Esophagus squamous epithelium (tissue), 5 donors: ENCODE results near the gene OPCML. TPM values are rescaled to one million over a fixed set of nuclear protein-coding genes. Genes with fewer than 3 reads are reported as not detected.

Experiments used
- DNase-seq: peaks from one replicate; lab custom pipeline; 2025; lab: John Stamatoyannopoulos, UW
- H3K27ac ChIP-seq, 4 donors: fragments of 200-600 bp; sonication (generic); one replicate each; pipeline ENCODE4 v1.5.1; 2016 to 2019; ENCODE audit warnings: mild to moderate bottlenecking in 1 of 4
- H3K27me3 ChIP-seq, 4 donors: fragments of 200-600 bp; sonication (generic); 1 replicate in 3 of 4; 2 replicates in 1 of 4; pipeline versions ENCODE4 v1.5.1 to v1.6.0; 2017 to 2021; ENCODE audit warnings: antibody characterized with exemption in 1 of 4
- H3K36me3 ChIP-seq, 3 donors: fragments of 200-600 bp; sonication (generic); one replicate each; pipeline ENCODE4 v1.5.1; 2016 to 2019
- H3K4me1 ChIP-seq, 3 donors: fragments of 200-600 bp; sonication (generic); one replicate each; pipeline ENCODE4 v1.5.1; 2017 to 2019
- H3K4me3 ChIP-seq, 4 donors: fragments of 200-600 bp; sonication (generic); 1 replicate in 3 of 4; 2 replicates in 1 of 4; pipeline ENCODE4 v1.5.1; 2016 to 2019; ENCODE audit warnings: mild to moderate bottlenecking in 2 of 4, moderate library complexity in 1 of 4
- H3K9me3 ChIP-seq, 3 donors: fragments of 200-600 bp; sonication (generic); one replicate each; pipeline ENCODE4 v1.5.1; 2016 to 2019
- CTCF ChIP-seq, 6 experiments: fragments of 450-650 bp in 4 of 6; fragments of 200-600 bp in 2 of 6; sonication (generic) in 2 of 6; IDR thresholded peaks; one replicate each; pipeline ENCODE4 v1.5.1; 2016 to 2019; ENCODE audit warnings: antibody characterized with exemption in 6 of 6, mild to moderate bottlenecking in 4 of 6, moderate library complexity in 4 of 6
- POLR2A ChIP-seq, 4 donors: fragments of 450-650 bp; IDR thresholded peaks; one replicate each; pipeline ENCODE4 v1.6.1; 2017; ENCODE audit warnings: antibody characterized with exemption in 4 of 4, mild to moderate bottlenecking in 4 of 4, moderate library complexity in 3 of 4
- WGBS, 2 donors: methylation state at CpG; one replicate each; pipeline ENCODE4 v1.1.5; 2018; 5-methylcytosine and 5-hydroxymethylcytosine counted together
- intact Hi-C: fragments of 100-400 bp; cut with DNase I; formaldehyde crosslinking; loops from one replicate; pipeline ENCODE4 v1.15.0; 2022
- total RNA-seq, 4 donors: library from RNA; depleted of rRNA; stranded (reverse); fragments of >200 nt; gene quantifications; one replicate each; pipeline ENCODE4 v1.1.0, GENCODE V29; 2016
- donor health status: DM: yes; HTN: yes; CAD: no.

OPCML gene
- total RNA-seq, 4 donors from 2014 or later: under 0.01 TPM; not detected in 3

- H3K27ac ChIP-seq: no peak overlapping the region
- no peaks in the 10 kb centered on the region for H3K9me3 ChIP-seq
- no peaks in the 10 kb centered on the region for H3K27me3 ChIP-seq
- no peak for TF ChIP-seq POLR2A (IDR thresholded peaks at IDR 0.05)
- intact Hi-C loops: no loop called here
- no peaks in the 10 kb centered on the region for H3K36me3 ChIP-seq
- H3K4me1 ChIP-seq: no peaks in the 10 kb centered on the region
- no peak overlapping the region for H3K4me3 ChIP-seq
- whole genome bisulfite sequencing, 2 donors: 57 to 58% methylated on average over 3 of the region's 3 CpGs
- no peak for DNase-seq
Measured at GRCh38 chr11:132751516-132752250, 780.6 kb downstream of the OPCML start.

- TF ChIP-seq CTCF (IDR thresholded peaks at IDR 0.05): no peak
- no peaks in the 10 kb centered on the region for H3K36me3 ChIP-seq
- intact Hi-C loops: no loop called here
Measured at GRCh38 chr11:132746305-132746704, 786.0 kb downstream of the OPCML start.

DNA sequence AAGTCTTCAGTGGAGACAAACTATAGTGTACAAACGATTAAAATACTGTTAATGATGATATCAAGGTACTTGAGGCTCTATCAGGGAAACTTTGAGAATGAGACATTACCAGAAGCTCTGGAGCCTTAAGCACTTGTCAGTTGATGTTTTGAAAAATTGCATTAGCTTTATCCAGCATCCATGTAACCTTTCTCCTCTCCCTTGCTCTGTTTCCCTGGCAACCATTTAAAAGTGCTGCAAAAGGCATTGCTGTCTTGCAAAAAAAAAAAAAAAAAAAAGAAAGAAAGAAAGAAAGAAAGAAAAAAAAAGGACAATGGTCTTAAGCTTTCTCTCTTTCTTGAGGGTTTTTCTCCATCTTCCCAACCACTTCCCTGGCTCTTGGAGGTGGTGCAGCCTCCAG is 787.0 kb downstream of the OPCML start:
- intact Hi-C loops: no loop called here
- H3K9me3 ChIP-seq: no peaks in the 10 kb centered on the region
- no peaks in the 10 kb centered on the region for H3K36me3 ChIP-seq
- H3K4me3 ChIP-seq: no peak overlapping the region
- TF ChIP-seq POLR2A (IDR thresholded peaks at IDR 0.05): no peak
- no peak for TF ChIP-seq CTCF (IDR thresholded peaks at IDR 0.05)
- DNase-seq: no peak
- H3K27ac ChIP-seq: no peak overlapping the region
- 38 to 58% methylated on average over 1 of the region's 1 CpG for WGBS, 2 donors
- H3K27me3 ChIP-seq: no peaks in the 10 kb centered on the region
- no peaks in the 10 kb centered on the region for H3K4me1 ChIP-seq

More at GRCh38 chr11:132746305-132746704, 786.0 kb downstream of the OPCML start:
- 31 to 60% methylated on average over 2 to 5 of the region's 5 CpGs for WGBS, 2 donors
- no peak for DNase-seq
- H3K27ac ChIP-seq: no peak overlapping the region
- H3K27me3 ChIP-seq: no peaks in the 10 kb centered on the region
- H3K9me3 ChIP-seq: no peaks in the 10 kb centered on the region
- no peaks in the 10 kb centered on the region for H3K4me1 ChIP-seq
- H3K4me3 ChIP-seq: no peak overlapping the region

DNA sequence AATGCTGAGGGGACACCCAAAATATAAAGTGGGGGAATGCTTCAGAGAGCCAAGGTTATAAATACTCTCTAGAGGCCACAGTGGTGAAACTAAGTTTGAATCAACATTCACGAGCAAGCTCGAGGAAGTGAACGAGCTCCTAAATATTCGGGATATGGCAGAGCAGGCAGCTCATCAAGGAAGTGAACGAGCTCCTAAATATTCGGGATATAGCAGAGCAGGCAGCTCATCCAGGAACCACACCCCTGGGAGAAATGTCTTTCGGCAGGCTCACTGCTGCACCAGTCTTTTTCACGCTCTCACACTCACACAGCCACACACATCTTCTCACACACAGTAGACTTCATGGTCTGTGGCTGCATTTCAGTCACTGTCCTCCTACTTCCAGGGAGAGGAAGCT is 787.5 kb downstream of the OPCML start:
- Histone ChIP-seq H3K4me3 (no peak overlapping the region), H3K27ac (no peak overlapping the region), H3K4me1 (no peaks in the 10 kb centered on the region), H3K27me3 (no peaks in the 10 kb centered on the region), H3K36me3 (no peaks in the 10 kb centered on the region), H3K9me3 (no peaks in the 10 kb centered on the region)
- intact Hi-C loops: no loop called here
- no peak for TF ChIP-seq CTCF (IDR thresholded peaks at IDR 0.05)
- TF ChIP-seq POLR2A (IDR thresholded peaks at IDR 0.05): no peak
- 56 to 68% methylated on average over 7 to 8 of the region's 8 CpGs for WGBS, 2 donors
- no peak for DNase-seq

DNA sequence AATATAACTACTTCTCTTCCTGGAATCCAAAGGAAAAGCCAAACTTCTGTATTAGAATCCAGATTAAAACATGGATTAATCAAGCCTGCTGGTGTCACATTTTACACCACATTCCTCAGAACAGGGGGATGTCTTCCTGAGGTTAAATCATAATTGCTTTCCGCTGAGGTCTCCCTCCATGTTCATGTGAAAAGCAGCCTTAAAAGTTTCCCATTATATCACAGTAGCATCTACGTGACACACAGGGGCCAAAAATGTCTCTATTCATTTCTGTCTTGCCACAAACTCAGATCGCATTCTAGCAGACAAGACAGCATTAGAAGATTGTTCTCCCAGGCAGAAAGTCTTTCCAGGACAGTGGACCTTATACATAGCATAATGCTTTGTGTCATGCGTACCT is 788.7 kb downstream of the OPCML start:
- no peak overlapping the region for H3K4me3 ChIP-seq

More for the DNA sequence above, 788.7 kb downstream of the OPCML start:
- no peaks in the 10 kb centered on the region for H3K36me3 ChIP-seq
- whole genome bisulfite sequencing, 2 donors: 83 to 93% methylated on average over 4 of the region's 4 CpGs
- no peaks in the 10 kb centered on the region for H3K4me1 ChIP-seq
- DNase-seq: no peak
- H3K9me3 ChIP-seq: no peaks in the 10 kb centered on the region
- H3K27me3 ChIP-seq: no peaks in the 10 kb centered on the region
- intact Hi-C loops: no loop called here
- H3K27ac ChIP-seq: no peak overlapping the region
- TF ChIP-seq POLR2A (IDR thresholded peaks at IDR 0.05) (no peak), CTCF (IDR thresholded peaks at IDR 0.05) (no peak)
